ENCODE data around the gene SDK1. TPM values are rescaled to one million over a fixed set of nuclear protein-coding genes. Genes with fewer than 3 reads are reported as not detected.

SDK1 gene
- total RNA-seq, 1 donor, result 0.27 TPM

GRCh38 chr7:4066626-4067475 lies 765.8 kb downstream of the SDK1 start:
- DNase-seq (ENCODE audit: low read depth), result no peak
- no peak for TF ChIP-seq CTCF (IDR thresholded peaks at IDR 0.05; ENCODE audit: insufficient read depth, low read length)

GRCh38 chr7:4067476-4067760 lies 766.4 kb downstream of the SDK1 start:
- no peak overlapping the region for H3K4me3 ChIP-seq (ENCODE audit: low read depth, low read length)
- no peak for TF ChIP-seq CTCF (IDR thresholded peaks at IDR 0.05; ENCODE audit: insufficient read depth, low read length)
- no peak for DNase-seq (ENCODE audit: low read depth)

More at GRCh38 chr7:4066626-4067475, 765.8 kb downstream of the SDK1 start:
- no peak overlapping the region for H3K4me3 ChIP-seq (ENCODE audit: low read depth, low read length)

GRCh38 chr7:4067874-4068273 lies 766.8 kb downstream of the SDK1 start:
- no peak for TF ChIP-seq CTCF (IDR thresholded peaks at IDR 0.05; ENCODE audit: insufficient read depth, low read length)
- no peak for DNase-seq (ENCODE audit: low read depth)
- H3K4me3 ChIP-seq (ENCODE audit: low read depth, low read length), result no peak overlapping the region

GRCh38 chr7:4068286-4068685 lies 767.2 kb downstream of the SDK1 start:
- TF ChIP-seq CTCF (IDR thresholded peaks at IDR 0.05; ENCODE audit: insufficient read depth, low read length), result no peak
- H3K4me3 ChIP-seq (ENCODE audit: low read depth, low read length), result no peak overlapping the region
- no peak for DNase-seq (ENCODE audit: low read depth)

GRCh38 chr7:4069268-4070095 lies 768.4 kb downstream of the SDK1 start:
- no peak overlapping the region for H3K4me3 ChIP-seq (ENCODE audit: low read depth, low read length)
- no peak for TF ChIP-seq CTCF (IDR thresholded peaks at IDR 0.05; ENCODE audit: insufficient read depth, low read length)
- no peak for DNase-seq (ENCODE audit: low read depth)

- TF ChIP-seq CTCF (IDR thresholded peaks at IDR 0.05; ENCODE audit: insufficient read depth, low read length), result no peak
- DNase-seq (ENCODE audit: low read depth), result no peak
- H3K4me3 ChIP-seq (ENCODE audit: low read depth, low read length), result no peak overlapping the region
These were observed 769.2 kb downstream of the SDK1 start for GRCh38 chr7:4070214-4070613.

Data from fibroblast of the aortic adventitia (primary cell).